NCI-H146 treated with DMSO at 0.1 percent for 48 hours (cell line): ENCODE measurements around the gene GAPT.
A peak's percentile ranks its signal among the peaks of the same experiment; 100 is the strongest.

ENCODE experiments used
- DNase-seq: peaks from one replicate; lab custom pipeline; 2025; ENCODE audit not compliant: unreplicated experiment; lab: John Stamatoyannopoulos, UW

The GAPT gene

DNA sequence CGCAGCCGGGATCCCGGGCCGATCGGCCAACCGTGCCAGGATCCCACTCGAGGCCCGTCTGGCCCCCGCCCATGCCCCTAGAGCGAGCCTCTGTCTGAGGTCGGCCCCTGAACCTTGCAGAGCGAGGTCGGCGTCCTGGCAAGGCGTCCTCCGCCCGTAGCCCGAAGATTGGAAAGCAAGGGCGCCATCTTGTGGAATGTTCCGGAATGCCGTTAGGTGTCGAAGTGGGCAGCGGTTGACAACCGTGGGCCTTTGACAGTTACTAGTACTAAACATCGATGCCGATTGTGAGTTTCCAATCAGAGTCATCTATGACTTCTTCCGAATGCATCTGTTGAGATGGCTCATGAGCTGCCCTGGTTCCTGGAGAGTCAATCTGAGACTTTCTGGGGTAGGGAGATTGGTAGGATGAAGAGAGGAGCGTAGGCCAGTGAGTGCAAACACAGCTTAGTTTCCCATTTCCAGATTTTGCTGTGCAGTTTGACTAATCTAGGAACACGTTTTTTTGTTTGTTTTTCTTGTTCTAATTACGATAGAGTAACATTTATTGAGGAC, 30.4 kb upstream of the GAPT start:
- DNase-seq: peak; percentile 74

DNA sequence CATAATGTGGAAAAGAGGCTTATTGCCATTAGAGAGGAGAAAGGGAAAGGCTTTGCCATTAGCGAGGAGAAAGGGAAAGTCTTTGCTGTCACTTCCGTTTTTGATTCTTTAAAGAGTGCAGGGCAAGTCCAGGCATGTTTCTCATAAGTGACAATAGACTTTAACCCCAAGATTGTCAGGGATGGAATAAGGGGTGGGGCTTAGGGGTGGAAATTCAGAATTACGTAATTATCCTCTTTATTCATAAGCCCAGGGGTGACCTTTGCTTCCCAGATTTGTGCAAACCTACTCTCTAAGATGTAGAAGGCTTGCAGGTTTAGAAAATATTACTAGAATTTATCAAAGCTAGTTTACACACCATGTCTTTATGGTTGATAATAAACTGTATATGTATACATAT, 29.1 kb upstream of the GAPT start:
- DNase-seq: peak; percentile 19

DNA sequence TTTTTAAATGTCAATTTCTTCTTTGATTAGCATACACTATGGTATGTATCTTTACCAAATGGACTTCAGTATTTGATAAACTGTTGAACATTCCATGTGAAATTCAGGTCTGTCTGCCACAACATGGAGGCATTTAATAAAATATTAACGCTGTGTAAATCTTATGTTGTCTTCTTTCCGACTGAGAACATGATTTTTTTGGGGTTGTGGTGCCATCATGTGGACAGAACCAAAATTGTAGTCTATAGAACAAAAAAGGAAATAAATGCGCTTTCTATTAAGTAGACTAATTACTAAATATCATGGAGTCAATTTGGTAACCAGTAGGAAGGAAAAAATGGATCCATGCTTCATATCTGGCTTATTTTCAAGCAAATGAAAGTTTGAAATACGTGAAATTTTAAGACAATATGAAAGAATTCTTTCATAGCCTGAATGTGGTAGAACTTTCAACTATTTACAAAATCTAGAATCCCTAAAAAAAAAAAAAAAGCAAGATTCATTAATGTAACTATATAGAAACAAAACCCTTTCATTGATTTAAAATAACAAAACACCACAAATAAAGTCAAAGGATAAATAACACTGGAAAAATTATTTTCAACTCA, 28.5 kb upstream of the GAPT start:
- peak; percentile 31 for DNase-seq

DNA sequence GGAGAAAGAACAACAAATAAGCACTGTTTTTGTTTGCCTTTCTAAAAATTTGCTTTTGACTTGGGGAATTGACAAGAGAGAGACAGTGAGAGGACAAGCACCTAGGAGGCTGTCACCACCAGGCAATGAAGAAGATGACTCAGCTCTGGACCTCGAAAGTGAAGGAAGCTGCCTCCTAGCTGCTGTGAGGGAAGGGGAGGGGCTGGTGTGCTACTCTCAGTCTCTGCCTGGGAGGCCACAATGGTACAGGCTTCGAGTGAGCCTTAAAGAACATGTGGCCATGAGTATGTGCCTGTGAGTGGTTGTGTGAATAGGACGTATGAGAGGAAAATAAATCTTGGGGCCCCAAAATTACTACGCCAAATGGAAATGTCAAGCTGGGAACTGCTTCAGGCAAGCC, 24.3 kb upstream of the GAPT start:
- DNase-seq: no peak

DNA sequence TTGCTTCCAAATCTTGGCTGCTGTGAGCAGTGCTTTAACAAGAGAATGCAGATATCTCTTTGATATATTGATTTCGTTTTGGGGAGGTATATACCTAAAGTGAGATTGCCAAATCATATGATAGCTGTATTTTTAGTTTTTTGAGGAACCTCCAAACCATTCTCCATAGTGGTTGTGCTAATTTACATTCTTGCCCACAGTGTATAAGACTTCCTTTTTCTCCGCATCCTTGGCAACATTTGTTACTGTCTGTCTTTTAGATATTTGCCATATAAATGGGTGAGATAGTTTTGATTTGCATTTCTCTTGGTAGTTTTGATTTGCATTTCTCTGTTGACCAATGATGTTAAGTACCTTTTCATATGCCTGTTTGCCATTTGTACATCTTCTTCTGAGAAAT, 21.3 kb upstream of the GAPT start:
- DNase-seq: no peak

DNA sequence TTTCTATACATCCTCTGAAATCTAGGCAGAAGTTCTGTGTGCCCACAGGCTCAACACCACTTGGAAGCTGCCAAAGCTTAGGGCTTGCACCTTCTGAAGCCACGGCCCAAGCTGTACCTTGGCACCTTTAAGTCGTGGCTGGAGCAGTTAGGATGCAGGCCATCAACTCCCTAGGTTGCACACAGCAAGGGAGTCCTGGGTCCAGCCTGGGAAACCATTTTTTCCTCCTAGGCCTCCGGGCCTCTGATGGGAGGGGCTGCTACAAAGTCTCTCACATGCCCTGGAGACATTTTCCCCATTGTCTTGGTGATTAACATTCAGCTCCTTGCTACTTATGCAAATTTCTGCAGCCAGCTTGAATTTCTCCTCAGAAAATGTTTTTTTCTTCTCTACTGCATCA, 15.8 kb upstream of the GAPT start:
- no peak for DNase-seq

DNA sequence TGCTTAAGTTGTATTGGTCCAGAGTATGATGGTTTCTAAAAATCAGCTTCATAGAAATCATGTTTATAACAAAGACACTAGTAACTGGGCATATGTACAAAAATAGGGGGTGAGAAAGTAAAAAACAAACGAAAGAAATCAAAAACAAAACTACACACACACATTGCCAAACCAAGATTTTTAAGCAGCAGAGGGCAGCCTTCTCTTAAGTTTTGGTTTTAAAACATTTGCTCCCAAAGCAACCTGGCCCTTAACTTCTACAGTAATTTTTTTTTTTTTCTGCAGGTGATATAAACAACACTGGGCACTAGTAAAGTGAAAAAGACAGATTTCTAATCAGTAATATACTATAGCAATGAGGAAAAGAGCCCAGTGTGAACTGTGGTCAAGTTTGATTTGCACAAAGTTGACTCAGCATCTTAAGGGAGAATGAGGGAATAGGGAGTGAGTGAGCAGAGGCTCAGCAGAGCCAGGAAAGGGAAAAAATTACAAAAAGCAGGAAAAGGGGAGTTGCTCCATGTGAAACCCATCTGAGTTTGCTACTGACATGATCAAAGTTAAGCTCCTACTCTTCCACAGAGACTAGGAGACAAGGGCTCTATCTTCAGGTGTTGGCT, 13.4 kb upstream of the GAPT start:
- no peak for DNase-seq

DNA sequence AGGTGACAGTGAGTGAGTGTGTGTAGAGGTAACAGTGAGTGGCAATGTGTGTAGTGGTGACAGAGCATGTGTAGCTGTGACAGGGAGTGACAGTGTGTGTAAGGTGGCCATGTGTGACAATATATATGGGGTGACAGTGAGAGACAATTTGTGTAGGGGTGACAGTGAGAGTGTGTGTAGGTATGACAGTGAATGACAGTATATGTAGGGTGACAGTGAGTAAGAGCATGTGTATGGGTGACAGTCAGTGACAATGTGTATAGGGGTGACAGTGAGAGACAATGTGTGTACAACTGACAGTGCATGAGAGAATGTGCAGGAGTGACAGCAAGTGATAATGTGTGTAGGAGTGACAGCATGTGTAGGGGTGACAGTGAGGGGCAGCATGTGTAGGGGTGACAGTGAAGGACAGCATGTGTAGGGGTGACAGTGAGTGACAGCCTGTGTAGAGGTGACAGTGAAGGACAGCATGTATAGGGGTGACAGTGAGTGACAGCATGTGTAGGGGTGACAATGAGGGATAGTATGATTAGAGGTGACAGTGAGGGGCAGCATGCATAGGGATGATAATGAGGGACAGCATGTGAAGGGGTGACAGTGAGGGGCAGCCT, 10.1 kb upstream of the GAPT start:
- DNase-seq: no peak

DNA sequence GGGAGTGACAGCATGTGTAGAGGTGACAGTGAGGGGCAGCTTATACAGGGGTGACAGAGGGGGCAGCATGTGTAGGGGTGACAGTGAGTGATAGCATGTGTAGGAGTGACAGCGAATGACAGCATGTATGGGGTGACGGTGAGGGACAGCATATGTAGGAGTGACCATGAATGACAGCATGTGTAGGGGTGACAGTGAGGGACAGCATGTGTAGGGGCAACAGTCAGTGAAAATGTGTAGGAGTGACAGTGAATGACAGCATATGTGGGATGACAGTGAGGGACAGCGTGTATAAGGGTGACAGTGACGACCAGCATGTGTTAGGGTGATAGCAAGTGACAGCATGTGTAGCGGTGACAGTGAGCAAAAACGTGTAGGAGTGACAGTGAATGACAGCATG, 9.4 kb upstream of the GAPT start:
- DNase-seq: no peak

DNA sequence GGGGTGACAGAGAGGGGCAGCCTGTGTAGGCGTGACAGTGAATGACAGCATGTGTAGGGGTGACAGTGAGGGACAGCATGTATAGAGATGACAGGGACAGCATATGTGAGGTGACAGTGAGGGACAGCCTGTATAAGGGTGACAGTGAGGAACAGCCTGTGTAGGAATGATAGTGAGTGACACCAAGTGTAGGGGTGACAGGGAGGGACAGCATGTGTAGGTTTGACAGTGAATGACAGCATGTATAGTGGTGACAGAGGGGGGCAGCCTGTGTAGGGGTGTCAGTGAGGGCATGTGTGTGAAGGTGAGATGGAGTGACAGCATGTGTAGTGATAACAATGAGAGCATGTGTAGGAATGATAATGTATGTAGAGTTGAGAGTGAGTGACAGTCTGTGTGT, 8.7 kb upstream of the GAPT start:
- DNase-seq: no peak

DNA sequence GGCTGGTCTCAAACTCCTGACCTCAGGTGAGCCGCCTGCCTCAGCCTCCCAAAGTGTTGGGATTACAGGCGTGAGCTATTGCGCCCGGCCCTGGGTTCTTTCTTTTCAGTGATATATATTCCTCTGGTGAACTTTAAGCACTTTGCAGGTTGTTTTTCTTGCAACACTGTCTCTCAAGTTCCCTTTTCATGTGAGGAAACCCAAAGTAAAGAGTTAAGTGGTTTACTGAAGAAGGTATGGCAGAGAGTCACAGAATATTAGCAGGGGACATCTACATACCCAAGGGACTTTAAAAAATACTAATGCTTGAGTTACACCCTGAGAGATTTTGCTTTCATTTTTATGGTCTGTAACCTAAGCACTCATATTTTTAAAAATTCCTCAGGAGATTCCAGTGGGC, 6.7 kb upstream of the GAPT start:
- no peak for DNase-seq

DNA sequence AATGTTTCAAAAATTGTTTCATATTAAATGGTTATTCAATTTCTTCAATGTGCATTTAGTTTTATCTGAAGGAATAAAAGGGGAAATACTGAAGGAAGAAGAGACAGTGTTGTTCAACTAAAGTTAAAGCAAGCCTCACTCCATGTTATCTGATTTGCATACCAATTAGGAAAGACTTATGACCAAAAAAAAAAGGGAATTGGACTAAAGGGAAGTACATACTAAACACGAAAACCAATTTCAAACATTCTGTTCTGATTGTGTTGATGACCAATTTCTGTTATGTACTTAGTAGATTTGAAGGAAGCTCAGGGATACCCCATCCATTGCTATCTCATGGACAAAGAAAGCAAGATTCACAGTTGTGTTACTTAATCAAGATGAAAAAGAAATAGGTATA, 4.9 kb upstream of the GAPT start:
- DNase-seq: no peak

DNA sequence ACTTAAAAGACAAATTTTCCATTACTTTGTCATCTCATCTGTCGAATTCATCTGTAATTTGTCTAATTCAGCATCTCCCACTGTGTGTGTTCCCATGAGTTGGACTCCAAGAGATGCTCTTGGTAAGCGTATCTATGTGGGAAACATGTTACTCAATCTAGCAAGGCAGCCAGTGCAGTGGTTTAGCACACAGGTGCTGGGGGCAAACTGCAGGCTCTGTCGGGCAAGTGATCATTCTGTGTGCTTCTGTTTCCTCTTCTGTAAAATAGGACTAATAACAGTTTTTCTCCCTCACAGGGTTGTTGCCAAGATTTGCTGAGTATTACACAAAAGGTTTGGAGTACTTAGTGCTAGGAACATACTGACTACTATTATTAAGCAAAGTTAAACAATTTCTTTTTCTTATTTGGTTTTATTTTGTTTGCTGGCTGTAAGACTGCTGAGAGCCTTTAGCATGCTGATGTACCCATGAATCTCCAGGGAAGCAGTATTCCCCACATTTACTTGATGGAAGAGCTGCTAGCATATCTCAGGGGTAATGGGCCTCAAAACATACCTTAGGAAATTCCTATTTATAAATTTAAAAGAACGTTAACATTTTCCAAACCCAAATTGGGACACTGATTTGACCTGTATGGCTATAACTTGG, 709 bp upstream of the GAPT start:
- DNase-seq: no peak

DNA sequence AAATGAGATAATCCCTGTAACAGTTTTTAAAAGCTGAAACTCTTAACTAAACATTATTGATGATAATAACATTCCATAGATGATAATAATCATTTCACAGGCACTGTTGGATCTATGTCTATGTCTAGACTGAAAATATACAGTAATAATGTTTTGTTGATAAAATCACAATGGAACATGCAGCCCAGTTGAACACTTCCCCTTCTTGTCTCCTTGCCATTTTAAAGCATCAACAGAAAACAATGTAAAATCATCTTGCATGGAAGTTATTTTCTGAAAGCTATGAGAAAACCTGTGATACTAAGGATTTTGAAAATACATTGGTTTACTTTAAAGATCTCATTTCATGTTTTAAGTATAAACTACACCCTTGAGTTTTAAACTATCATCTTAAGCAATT, 1.9 kb downstream of the GAPT start:
- no peak for DNase-seq

DNA sequence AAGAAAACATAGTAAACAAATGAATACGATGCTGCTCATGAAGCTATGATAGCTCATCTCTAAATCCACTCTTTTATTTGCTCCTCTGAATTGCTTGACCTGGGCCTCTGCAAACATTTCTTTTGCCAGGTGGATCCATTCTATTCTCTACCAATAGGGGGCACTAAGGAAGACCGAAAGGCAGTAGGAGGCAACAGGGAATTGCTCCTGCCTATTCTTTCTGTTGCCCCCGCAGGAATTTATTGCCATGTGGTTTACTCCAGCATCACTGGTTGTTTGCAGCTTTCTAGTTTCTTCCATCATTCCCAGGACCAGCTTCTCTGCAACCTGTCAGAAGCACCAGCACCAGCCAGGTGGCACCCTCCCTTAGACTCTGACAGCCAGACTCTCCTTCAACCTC, 5.3 kb downstream of the GAPT start:
- DNase-seq: peak; percentile 21

DNA sequence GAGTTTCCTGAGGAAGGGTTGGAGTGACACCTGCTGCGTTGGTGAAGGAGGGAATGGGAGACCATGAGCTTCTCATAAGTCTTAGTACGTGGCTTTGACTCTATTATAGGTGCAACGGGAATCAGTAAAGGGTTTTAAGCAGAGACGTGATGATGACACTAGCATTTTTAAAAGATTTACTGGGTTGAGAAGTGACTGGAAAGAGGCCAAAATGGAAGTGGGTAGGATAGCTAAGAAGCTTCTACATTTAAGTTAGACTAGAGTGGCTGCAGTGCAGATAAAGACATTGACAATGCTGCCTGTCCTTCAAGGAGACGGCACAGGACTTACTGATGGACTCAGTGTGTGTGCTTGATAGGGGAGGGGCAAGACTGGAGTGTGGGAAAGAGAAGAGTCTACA, 6.2 kb downstream of the GAPT start:
- DNase-seq: no peak

DNA sequence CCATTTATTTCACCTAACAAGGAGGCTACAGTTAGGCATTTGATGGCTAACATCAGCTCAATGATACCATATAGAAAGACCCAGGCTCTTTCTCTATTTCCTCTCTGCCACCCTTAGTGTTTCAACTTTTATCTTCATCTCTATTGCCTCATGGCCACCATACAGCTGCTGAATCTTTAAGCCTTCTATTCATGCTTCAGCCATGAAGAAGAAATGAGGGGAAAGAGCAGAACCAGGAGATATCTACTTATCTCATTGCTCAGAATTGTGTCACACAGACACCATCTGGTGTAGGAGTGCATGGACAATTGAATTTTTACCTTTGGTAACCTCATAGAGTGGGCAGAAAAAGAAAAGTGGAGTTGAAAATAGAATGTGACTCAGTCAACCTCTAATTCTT, 6.7 kb downstream of the GAPT start:
- DNase-seq: no peak

DNA sequence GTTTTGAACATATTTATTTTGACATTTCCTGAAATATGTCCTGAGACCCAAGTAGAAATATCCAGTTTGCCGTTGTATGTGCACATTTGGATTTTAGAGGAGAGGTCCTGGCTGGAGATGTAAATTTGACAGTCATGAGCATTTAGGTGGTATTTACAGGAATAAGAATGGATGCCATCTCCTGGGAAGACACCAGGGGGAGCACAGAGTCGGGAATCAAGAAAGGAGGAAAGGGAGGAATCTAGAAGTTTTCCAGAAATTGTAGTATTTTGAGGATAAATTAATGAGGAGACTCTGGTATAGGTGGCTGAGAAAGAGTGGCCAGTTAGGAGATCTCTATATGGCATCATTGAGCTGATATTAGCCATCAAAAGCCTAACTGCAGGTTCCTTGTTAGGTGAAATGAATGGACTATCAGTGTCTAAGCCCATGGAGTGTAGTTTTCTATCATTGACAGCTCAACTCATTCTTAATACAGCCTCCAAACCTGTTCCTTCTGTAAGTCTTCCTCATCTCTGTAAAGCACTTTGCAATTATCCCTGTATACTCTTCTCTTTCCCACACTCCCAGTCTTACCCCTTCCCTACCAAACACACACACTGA, 7.2 kb downstream of the GAPT start:
- DNase-seq: peak; percentile 9

DNA sequence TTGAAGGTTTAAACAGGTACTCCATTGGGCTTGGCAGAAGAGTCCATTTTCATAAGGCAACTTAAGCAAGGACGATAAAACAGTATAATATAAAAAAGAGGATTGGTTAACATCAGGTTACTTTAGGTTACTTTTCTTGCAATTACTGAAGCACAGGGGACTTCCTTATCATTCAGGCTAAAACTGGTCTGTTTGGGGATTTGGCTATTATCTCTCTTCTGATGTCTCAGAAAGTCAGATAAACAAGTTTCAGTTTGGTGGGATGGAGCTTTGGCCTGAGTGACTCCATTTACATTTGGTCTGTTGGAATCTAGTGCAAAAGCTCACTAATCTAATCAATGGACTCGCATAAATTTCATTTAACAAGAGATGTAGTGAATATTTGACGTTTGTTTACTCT, 8.0 kb downstream of the GAPT start:
- DNase-seq: no peak

DNA sequence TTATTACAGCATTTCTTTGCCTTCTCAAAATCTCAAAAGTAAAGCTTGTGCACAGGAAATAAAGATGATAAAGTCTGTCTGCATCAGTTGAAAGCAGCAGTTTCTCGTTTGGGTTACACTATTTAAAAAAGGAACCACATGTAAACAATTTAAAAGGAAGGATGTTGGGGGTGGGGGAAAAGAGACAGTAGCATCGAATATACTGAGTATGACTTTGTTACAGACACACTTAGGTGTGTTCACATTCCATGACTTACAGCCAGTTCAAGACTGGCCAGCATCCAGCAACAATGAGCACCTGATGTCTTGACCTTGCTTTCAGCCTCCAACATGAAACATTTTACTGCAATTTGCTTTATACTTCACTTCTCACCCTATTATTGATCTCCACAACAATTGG, 8.7 kb downstream of the GAPT start:
- no peak for DNase-seq

DNA sequence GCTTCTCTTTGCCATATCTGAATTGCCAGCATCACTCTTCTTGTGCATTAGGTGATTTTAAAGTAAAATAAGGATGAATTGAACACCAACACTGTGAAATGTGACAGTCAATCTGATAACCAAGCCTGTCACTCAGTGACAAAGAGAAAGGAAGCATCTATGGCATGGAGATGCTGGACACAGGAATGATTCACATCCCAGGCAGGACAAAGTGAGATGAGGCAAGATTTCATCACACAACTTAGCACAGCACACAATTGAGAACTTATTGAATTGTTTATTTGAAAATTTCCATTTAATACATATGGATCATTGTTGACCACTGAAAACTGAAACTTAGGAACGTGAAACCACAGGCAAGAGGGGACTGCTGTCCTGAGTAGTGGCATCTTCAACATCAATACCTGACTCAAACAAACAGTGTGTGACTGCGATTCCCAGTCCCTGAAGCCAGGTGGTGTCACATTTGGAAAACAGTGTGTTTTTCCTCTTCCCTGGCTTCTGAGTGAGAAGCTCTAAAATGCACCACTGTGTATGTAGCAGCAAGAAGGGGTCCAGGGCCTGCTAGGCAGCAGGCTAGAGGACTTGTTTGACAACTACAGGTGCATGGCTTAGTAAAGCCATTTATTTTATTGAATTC, 10.7 kb downstream of the GAPT start:
- no peak for DNase-seq
